HEK293 (cell line): ENCODE results near the gene LPCAT1.
A peak's percentile ranks its signal among the peaks of the same experiment; 100 is the strongest.

ENCODE experiments used
- CTCF ChIA-PET: fragments of 350-600 bp; formaldehyde crosslinking; extraction: SDS; loops from one replicate; lab custom pipeline; 2021; ENCODE audit warnings: antibody characterized with exemption; lab: Yijun Ruan, JAX
- POLR2A ChIA-PET: fragments of 300-600 bp; formaldehyde crosslinking; extraction: SDS; loops from one replicate; lab custom pipeline; 2020; ENCODE audit warnings: antibody characterized with exemption, inconsistent platforms; lab: Yijun Ruan, JAX
- H3K27ac ChIP-seq: fragments of 200-500 bp; sonication (Bioruptor generic); 2 replicates; pipeline ENCODE4 v1.5.1; 2014; ENCODE audit warnings: low read depth, low read length, control low read depth, inconsistent platforms; ENCODE audit errors: extremely low read depth
- H3K36me3 ChIP-seq, 2 experiments: fragments of 200-500 bp in 1 of 2; sonication (Bioruptor generic) in 1 of 2; 1 replicate in 1 of 2; 2 replicates in 1 of 2; pipeline ENCODE4 v1.5.1; 2014 to 2017; ENCODE audit warnings: inconsistent platforms in 2 of 2, low read length in 2 of 2; ENCODE audit not compliant: control insufficient read depth in 2 of 2, insufficient read depth in 1 of 2
- H3K4me1 ChIP-seq: fragments of 200-500 bp; sonication (Bioruptor generic); 2 replicates; pipeline ENCODE4 v1.5.1; 2014; ENCODE audit warnings: mild to moderate bottlenecking, low read length, inconsistent platforms; ENCODE audit not compliant: control insufficient read depth, insufficient read depth
- H3K4me3 ChIP-seq: 2 replicates; pipeline ENCODE4 v1.5.1; 2011; ENCODE audit warnings: low read depth, mild to moderate bottlenecking, control low read depth, low read length, moderate library complexity
- H3K9me3 ChIP-seq: fragments of 200-500 bp; sonication (Bioruptor generic); 2 replicates; pipeline ENCODE4 v1.5.1; 2014; ENCODE audit warnings: low read depth, low read length, inconsistent platforms; ENCODE audit not compliant: control insufficient read depth, insufficient read depth
- BCL11B ChIP-seq: fragments of 450-650 bp; formaldehyde crosslinking; IDR thresholded peaks from 2 replicates; pipeline ENCODE4 v1.5.1; 2016; ENCODE audit warnings: low read depth, missing biosample characterization, missing genetic modification characterization
- ELK4 ChIP-seq: IDR thresholded peaks from 2 replicates; pipeline ENCODE4 v1.6.1; 2011; ENCODE audit warnings: mild to moderate bottlenecking, low read depth, low read length, borderline replicate concordance
- FEZF1 ChIP-seq: fragments of 450-650 bp; formaldehyde crosslinking; IDR thresholded peaks from 2 replicates; pipeline ENCODE4 v1.5.1; 2016; ENCODE audit warnings: missing biosample characterization, missing genetic modification characterization
- HOXD13 ChIP-seq: sonication (generic); formaldehyde crosslinking; IDR thresholded peaks from 2 replicates; pipeline ENCODE4 v1.8.0; 2022; ENCODE audit warnings: missing genetic modification reagents, borderline replicate concordance
- KLF17 ChIP-seq: fragments of 450-650 bp; formaldehyde crosslinking; IDR thresholded peaks from 2 replicates; pipeline ENCODE4 v1.5.1; 2016; ENCODE audit warnings: missing biosample characterization, missing genetic modification characterization
- SCRT1 ChIP-seq: fragments of 450-650 bp; formaldehyde crosslinking; IDR thresholded peaks from 2 replicates; pipeline ENCODE4 v1.5.1; 2016; ENCODE audit warnings: missing biosample characterization, missing genetic modification characterization, borderline replicate concordance
- SP7 ChIP-seq: fragments of 450-650 bp; formaldehyde crosslinking; IDR thresholded peaks from 2 replicates; pipeline ENCODE4 v1.5.1; 2016; ENCODE audit warnings: missing biosample characterization, missing genetic modification characterization
- ZNF114 ChIP-seq: fragments of 450-650 bp; formaldehyde crosslinking; IDR thresholded peaks from 2 replicates; pipeline ENCODE4 v1.5.0; 2017; ENCODE audit warnings: missing biosample characterization, missing genetic modification characterization
- ZNF18 ChIP-seq: fragments of 450-650 bp; formaldehyde crosslinking; IDR thresholded peaks from 2 replicates; pipeline ENCODE4 v1.5.1; 2016; ENCODE audit warnings: missing biosample characterization, missing genetic modification characterization
- ZNF211 ChIP-seq: fragments of 450-650 bp; formaldehyde crosslinking; IDR thresholded peaks from 2 replicates; pipeline ENCODE4 v1.5.1; 2016; ENCODE audit warnings: low read depth, missing biosample characterization, missing genetic modification characterization
- ZNF239 ChIP-seq: fragments of 450-650 bp; formaldehyde crosslinking; IDR thresholded peaks from 2 replicates; pipeline ENCODE4 v1.5.1; 2016; ENCODE audit warnings: missing biosample characterization, missing genetic modification characterization
- ZNF266 ChIP-seq: fragments of 450-650 bp; formaldehyde crosslinking; IDR thresholded peaks from 2 replicates; pipeline ENCODE4 v1.5.1; 2016; ENCODE audit warnings: missing biosample characterization, missing genetic modification characterization, low read depth
- ZNF354C ChIP-seq: fragments of 450-650 bp; formaldehyde crosslinking; IDR thresholded peaks from 2 replicates; pipeline ENCODE4 v1.5.1; 2016; ENCODE audit warnings: missing biosample characterization, missing genetic modification characterization, low read depth, borderline replicate concordance
- ZNF623 ChIP-seq: fragments of 450-650 bp; formaldehyde crosslinking; IDR thresholded peaks from 2 replicates; pipeline ENCODE4 v1.5.1; 2016; ENCODE audit warnings: missing biosample characterization, missing genetic modification characterization
- ZNF704 ChIP-seq: fragments of 450-650 bp; formaldehyde crosslinking; IDR thresholded peaks from 2 replicates; pipeline ENCODE4 v1.5.1; 2016; ENCODE audit warnings: missing biosample characterization, missing genetic modification characterization
- ZNF785 ChIP-seq: fragments of 450-650 bp; formaldehyde crosslinking; IDR thresholded peaks from 2 replicates; pipeline ENCODE4 v1.5.1; 2016; ENCODE audit warnings: missing biosample characterization, missing genetic modification characterization

Gene LPCAT1

GRCh38 chr5:1504617-1505016 lies 19.1 kb downstream of the LPCAT1 start (continued):
- no peak for TF ChIP-seq BCL11B
- TF ChIP-seq ZNF354C (tag by site-specific recombination) = no peak
- no peak for TF ChIP-seq ZNF266 (tag by site-specific recombination)
- TF ChIP-seq SP7 (tag by site-specific recombination) = no peak
- no peak for TF ChIP-seq ZNF114
- TF ChIP-seq SCRT1 = no peak

GRCh38 chr5:1504069-1504595 lies 19.6 kb downstream of the LPCAT1 start:
- no peak overlapping the region for H3K27ac ChIP-seq
- H3K4me1 ChIP-seq = no peaks in the 10 kb centered on the region
- no peaks in the 10 kb centered on the region for H3K9me3 ChIP-seq
- peaks cover 0 to 36% of the 10 kb centered on the region in 2 experiments; a peak in 1 of 3 replicates for H3K36me3 ChIP-seq
- no peak overlapping the region for H3K4me3 ChIP-seq
- CTCF ChIA-PET = interaction anchor here (0.7 kb wide), 1 partner anchor 18 kb away, joined by 9 read pairs; no protein-coding TSS in a partner anchor
- TF ChIP-seq ZNF623 (no peak), FEZF1 (no peak), ZNF211 (no peak), HOXD13 (CRISPR knock-in tag) (no peak), ZNF704 (tag by site-specific recombination) (no peak), ZNF239 (tag by site-specific recombination) (no peak), ELK4 (no peak), KLF17 (no peak)
- POLR2A ChIA-PET = interaction anchor here (1.0 kb wide), 1 partner anchor 20 kb away, joined by 4 read pairs; the partner anchor contains the start of gene LPCAT1

GRCh38 chr5:1503241-1504068 lies 20.3 kb downstream of the LPCAT1 start:
- H3K27ac ChIP-seq = no peak overlapping the region
- no peaks in the 10 kb centered on the region for H3K9me3 ChIP-seq
- CTCF ChIA-PET = interaction anchor here (0.6 kb wide), 1 partner anchor 141 kb away, joined by 3 read pairs; no protein-coding TSS in a partner anchor
- peaks cover 4 to 38% of the 10 kb centered on the region in 2 experiments; a peak in 2 of 3 replicates for H3K36me3 ChIP-seq
- TF ChIP-seq ZNF18 (peak; percentile 66; the same call in 1 of the 2 replicates), ZNF785 (tag by site-specific recombination) (no peak)
- H3K4me3 ChIP-seq = no peak overlapping the region
- POLR2A ChIA-PET = interaction anchor here (1.0 to 1.2 kb wide), 2 partner anchors 20 to 159 kb away, joined by 4 to 7 read pairs; partner anchors contain the start of genes CLPTM1L and LPCAT1
- no peaks in the 10 kb centered on the region for H3K4me1 ChIP-seq
